Superior temporal gyrus (tissue), 1 donor: ENCODE data around the gene DLX3.

ENCODE experiments used
- DNase-seq: peaks from one replicate; pipeline ENCODE4 v3.0.0-alpha.2; 2016; ENCODE audit errors: extremely low spot score

The DLX3 gene

GRCh38 chr17:49958723-49959122 lies 36.3 kb downstream of the DLX3 start:
- DNase-seq = no peak

DNA sequence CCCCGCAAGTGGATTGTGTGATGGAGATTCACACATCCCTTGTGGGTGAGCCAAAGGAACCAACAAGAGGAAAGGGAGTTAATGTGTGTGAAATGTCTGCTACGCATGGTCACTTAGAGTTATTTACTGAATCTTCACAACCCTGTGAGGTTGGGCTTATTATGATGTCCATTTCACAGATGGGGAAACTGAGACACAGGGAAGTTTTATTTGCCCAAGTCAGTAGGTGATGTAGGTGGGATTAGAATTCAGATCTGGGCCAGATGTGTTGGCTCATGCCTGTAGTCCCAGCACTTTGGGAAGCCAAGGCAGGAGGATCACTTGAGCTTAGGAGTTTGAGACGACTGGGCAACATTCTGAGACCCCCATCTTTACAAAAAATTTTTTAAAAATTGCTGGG lies 37.7 kb downstream of the DLX3 start:
- no peak for DNase-seq

DNA sequence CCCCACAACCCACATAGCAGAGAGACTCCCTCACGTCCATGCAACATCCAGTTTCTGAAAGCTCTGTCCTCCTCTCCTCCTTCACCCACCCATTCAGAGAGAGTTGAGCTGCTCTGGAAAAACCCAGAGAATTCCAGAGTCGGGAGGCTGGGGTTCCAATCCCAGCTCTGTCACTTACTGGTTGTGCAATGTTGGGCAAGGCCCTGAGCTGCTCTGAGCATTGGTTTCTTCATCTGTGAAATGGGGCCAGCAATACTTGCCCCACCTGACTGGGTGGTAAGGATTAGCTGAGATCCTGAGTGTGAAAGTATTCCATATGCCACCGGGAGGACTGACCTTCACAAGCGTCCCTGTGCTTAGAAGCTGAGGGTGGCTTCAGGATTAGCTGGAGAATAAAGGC lies 38.2 kb downstream of the DLX3 start:
- DNase-seq = no peak

DNA sequence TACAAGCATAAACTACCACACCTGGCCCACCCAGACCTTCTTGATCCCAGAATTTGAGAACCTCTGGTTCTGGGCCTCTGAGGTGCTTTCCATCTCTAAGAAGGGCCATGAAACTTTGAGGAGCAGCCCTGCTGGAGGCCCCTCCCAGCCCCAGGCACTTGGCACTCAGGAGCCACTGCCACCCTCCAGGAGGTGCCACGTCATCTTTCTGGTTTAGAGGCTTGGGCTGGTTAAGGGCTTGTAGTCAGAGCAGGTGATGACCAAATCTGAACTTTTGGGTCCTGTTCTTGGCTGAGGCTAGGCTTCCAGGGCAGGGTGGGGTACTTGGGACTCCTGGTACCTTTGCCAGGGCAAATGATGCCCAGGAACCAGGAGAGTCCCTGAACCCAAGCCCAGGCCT lies 39.9 kb downstream of the DLX3 start:
- DNase-seq = no peak

DNA sequence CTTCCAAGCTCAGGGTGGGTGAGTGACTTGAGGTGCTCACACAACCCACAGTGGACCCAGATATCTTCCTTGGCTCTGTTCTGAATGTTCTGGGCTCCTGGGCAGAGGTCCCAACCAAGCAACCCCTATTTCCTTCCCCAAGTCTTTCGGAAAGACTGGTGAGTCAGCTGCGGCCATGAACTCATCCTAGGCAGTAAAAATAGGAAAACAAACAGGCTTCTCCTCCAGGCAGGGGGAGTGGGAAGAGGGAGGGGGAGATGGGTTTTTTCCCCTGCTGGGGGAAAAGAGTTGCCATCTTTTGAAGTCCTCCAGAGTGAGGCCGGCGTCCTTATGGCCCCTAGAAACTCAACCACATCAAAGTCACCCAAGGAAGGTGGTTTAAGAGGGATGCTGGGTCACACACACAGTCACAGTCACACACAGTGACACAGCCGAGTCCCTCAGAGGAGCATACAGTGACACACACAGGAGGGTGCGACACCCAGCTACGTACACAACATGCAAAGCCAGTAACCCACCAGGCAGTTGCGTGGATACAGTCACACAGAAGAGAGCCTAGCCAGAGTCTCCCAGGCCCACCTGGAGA lies 42.0 kb downstream of the DLX3 start:
- DNase-seq = no peak

DNA sequence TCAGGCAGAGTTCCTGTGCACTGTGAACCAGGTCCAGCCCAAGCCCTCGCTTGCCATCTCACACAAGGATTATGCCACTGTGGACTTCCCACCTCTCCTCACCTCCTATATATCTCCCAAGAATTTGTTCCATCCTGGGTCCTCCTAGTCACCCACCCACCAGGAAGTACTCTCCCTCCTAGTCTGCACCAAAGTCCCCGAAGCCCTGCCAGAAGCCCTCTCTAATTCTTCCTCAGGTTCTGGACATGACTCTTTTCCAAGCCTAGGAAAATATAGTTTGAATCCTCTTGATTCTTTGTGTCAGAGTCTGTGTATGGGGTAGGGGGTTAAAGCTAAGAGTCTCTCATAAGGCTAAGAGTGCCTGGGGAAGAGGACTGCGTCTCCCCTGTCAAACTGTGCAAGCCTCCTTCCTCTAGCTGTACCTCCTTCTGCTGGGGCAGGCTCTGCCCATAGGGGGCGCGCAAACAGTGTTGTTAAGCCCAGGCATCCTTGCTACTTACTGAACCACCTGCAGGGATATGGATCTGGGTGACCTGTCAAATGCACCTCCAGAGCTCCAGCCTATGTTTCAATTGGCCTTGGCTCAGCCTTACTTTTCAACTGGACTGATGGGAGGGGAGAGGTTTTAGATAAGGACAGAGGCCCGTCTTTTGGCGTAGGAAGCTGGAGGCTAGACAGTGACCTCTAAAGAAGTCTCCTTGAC lies 42.7 kb downstream of the DLX3 start:
- DNase-seq = peak; percentile 41

GRCh38 chr17:49951362-49952082 lies 43.5 kb downstream of the DLX3 start:
- no peak for DNase-seq

- no peak for DNase-seq
These were observed 45.4 kb downstream of the DLX3 start for GRCh38 chr17:49949634-49950033.

GRCh38 chr17:49946964-49947584 lies 48.0 kb downstream of the DLX3 start:
- DNase-seq = no peak

GRCh38 chr17:49946208-49946607 lies 48.8 kb downstream of the DLX3 start:
- no peak for DNase-seq

DNA sequence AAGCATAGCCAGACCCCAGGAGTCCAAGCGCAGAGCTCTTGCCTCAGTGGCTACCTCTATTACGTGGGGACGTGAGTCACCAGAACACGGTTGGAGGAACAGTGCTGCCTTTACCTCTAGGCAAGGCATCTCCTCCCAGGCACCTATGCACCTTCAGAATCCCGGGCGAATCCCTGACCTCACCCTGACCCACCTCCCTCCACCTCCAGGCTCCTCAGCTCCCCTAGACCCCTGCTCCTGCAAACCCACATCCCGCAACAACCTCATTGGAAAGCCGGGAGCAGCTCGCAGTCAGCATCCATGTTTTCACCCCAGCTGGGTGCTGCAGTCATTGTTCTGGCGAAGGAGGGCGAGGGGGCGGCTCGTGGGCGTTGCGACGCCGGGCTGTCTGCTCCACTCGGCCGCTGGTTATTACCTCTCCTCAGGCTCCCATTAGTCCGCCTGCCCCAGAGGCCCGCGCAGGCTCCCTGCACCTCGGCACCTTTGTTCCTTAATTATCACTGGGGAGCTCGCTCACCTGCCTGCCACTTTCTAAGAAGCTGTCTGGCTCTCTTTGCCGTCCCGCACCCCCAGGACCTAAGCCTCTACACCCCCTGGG lies 50.7 kb downstream of the DLX3 start:
- DNase-seq = no peak

- DNase-seq = no peak
These were observed 52.1 kb downstream of the DLX3 start for GRCh38 chr17:49942947-49943346.

DNA sequence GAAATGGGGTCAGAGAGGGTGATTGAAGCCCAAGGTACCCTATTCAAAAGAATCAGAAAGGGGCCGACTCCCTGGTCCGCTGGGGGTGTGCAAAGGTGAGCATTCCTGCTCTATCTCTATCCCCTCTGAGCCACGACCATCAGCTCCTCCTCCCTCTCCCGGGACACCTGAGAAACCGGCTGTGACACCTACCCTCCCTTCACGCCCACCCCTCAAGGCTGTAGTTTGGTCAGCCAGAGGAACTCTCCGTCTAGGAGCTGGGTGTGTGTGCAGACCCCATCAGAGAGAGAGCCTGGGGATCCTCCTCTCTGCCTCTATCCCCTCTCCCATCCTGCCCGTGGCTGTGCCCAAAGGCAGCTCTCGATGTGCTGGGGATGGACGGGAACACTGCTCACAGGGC lies 53.6 kb downstream of the DLX3 start:
- no peak for DNase-seq
